Measurements from ENCODE around the gene HEATR3. TPM values are rescaled to one million over a fixed set of nuclear protein-coding genes. Genes with fewer than 3 reads are reported as not detected.

Gene HEATR3, protein sequence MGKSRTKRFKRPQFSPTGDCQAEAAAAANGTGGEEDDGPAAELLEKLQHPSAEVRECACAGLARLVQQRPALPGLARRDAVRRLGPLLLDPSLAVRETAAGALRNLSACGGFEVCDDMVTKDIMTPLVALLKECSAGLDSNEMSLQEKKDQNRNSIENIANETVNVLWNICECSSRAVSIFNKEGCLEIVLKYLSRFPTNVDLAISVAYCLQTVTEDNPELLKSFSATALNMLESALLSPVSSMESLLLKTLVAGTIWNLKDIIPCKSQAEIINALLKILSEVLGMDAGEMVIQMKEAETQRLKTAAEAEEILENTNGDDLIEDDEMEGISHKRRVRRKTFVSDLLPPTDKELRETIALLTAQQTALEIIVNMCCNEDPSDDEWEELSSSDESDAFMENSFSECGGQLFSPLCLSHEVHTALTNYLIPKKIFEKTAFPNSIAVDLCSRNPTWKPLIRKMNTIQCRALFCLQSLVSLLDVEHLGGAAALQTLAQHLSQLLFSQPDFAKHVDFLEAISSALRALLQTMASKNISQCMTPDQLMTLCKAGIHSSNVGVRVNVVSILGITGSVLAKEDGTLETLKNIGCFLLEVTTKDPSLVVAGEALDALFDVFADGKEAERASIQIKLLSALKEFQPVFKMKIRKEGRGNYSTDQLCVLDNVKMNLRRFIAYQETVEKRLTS
- total RNA-seq, result 38.8 and 42.5 TPM in 2 replicates

DNA sequence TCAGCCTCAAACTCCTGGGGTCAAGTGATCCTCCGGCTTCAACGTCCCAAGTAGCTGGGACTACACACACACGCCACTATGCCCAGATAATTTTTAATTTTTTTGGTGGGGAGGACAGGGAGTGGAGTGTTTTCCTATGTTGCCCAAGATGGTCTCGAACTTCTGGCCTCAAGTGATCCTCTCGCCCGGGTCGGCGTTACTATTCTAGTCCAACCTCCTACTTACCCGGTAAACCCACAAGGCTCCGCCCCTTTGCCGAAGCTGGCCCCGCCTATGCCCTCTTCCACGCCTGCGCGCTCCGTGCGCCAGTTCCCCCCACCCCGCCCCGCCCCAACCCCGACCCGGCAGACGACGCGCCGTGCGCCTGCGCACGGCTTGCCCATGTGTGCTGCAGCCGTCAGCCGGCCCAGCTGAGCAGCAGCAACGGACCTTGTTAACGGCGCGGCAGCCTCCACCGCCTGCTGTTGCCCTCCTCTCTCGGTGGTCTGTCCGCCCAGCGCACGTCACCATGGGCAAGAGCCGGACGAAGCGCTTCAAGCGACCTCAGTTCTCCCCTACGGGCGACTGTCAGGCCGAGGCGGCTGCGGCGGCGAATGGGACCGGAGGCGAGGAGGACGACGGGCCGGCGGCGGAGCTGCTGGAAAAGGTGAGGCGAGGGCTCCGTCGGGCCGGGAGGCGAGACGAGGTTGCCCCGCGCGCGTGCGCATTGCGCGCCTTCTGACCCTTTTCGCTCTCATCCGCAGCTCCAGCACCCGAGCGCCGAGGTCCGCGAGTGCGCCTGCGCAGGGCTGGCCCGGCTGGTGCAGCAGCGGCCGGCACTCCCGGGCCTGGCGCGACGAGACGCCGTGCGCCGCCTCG is at the start of gene HEATR3:
Gene HEATR3 (plus strand): TSS at position 347 of the 858 bp plus-strand sequence. CDS start 162 bp downstream, at position 509.

DNA sequence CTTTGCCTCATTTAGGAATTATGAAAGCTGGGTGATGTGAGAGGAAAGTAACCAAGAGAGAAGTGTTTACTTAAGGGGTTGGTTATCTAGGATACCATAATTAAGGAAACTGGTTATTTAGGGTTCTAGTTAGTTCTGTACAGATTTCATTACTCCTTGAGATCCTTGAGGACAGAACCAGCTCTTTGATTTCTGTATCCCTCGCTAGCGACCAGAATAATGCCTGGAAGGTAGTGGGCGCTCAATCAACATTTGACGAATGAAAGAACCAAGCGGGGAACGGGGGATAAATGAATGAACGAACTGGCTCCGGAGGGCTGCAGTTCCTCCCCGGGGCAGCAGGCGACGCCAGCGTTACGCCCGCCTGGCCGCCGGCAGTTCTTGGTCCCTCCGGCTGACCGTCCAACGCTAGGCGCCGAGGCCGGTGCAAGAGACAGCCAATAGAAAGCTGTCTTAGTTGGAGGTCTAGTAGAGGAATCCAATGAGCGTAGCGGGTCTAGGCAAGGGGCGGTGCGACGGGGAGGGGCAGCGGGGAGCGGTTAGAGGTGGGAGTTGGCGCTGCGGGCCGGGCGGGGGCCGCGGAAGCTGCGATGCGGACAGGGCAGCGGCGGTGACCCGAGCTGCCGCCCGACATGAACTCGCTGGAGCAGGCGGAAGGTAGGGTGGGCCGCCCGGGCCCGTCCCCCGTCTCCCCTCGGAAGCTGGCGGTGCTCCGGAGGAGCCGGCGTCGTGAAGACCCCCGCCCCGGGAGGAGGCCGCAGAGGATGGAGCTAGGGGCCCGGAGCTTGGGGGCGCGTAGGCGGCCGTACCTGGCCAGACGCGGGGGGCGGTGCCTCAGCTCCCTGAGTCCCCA is 40.9 kb upstream of the HEATR3 start, which contains the start of gene CNEP1R1:
Gene CNEP1R1 (plus strand): TSS at position 542 of the 853 bp plus-strand sequence. CDS start 91 bp downstream, at position 633.

DNA sequence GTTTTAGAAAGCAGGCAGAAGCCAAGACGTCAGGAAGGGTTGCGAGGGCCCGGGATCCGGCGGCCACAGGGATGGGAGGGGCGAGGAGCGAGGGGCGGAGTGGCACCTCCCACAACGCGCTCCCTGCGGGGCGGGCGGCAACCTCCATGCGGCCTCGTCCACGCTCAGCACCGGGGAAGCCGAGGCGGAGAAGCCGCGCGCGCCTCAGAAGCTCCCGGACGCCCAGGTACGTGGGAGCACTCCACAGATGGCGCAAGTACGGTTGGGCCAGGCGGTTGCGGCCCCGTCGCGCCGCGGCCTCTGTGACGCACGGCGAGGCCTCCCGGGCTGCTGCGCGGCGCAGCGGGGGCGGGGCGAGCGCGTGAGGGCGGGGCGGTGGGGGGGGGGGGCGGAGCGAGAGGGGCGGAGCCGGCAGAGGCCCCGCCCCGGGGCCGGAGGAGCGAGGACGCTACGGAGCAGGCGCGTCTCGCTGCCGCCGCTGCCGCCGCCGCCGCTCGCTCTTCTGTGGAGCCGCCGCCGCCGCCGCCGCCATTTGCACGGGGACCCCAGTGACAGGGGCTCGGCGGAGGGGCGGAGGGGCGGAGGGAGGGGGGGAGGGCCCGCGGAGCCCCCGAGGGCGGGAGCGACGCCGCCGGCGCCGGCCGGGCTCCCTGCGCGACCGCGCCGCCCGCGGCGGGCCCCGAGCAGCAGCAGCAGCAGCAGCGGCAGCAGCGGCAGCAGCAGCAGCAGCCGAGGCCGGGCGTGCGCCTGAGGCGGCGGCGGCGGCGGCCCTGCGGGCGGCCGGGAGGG is 87.2 kb downstream of the HEATR3 start, which contains the start of gene TENT4B:
Gene TENT4B (plus strand): TSS at position 500 of the 789 bp plus-strand sequence. CDS start 316 bp downstream, outside the sequence.

Small RNA genes within 50 kb of the gene (small RNA-seq; reads per million reads assigned to genes)
- gene RF00017, result not detected
- not detected for gene RF00156
- gene RNY4P3, result 1.1 reads per million, percentile 24 among the genes with 10 or more reads in this experiment
- gene RPL10P14, result not detected

Other genes starting within 250 kb of the HEATR3 start
- gene ZNF423, start 209.9 kb upstream of the HEATR3 start, total RNA-seq, result 0.53 and 1.7 TPM in 2 replicates
- gene CNEP1R1, start 40.7 kb upstream of the HEATR3 start, total RNA-seq, result 26.6 and 29.8 TPM in 2 replicates
- gene TENT4B, start 87.3 kb downstream of the HEATR3 start, total RNA-seq, result 16.6 and 17.2 TPM in 2 replicates
- gene ADCY7, start 200.6 kb downstream of the HEATR3 start, total RNA-seq, result 9.0 and 9.4 TPM in 2 replicates